SK-N-SH treated with all-trans-retinoic acid at 6 μM for 48 hours (cell line): ENCODE measurements around the gene EEFSEC.

Experiments used
- ARNTL ChIP-seq: fragments of 450-650 bp; formaldehyde crosslinking; IDR thresholded peaks from 2 replicates; pipeline ENCODE4 v1.5.0; 2020; ENCODE audit warnings: low read depth, mild to moderate bottlenecking, moderate library complexity, borderline replicate concordance
- CSRNP3 ChIP-seq: fragments of 250-450 bp; sonication (Bioruptor Pico); IDR thresholded peaks from 2 replicates; pipeline ENCODE4 v1.5.1; 2021; ENCODE audit warnings: mild to moderate bottlenecking, moderate library complexity
- ESRRG ChIP-seq: fragments of 250-450 bp; sonication (Bioruptor Pico); IDR thresholded peaks from 2 replicates; pipeline ENCODE4 v1.6.1; 2021; ENCODE audit warnings: mild to moderate bottlenecking
- GLIS3 ChIP-seq: fragments of 250-450 bp; sonication (Bioruptor Pico); IDR thresholded peaks from 2 replicates; pipeline ENCODE4 v1.5.0; 2020; ENCODE audit warnings: mild to moderate bottlenecking, moderate library complexity
- ISL1 ChIP-seq: fragments of 250-450 bp; sonication (Bioruptor Pico); IDR thresholded peaks from 2 replicates; pipeline ENCODE4 v2.1.2; 2022; ENCODE audit warnings: mild to moderate bottlenecking, moderate library complexity
- RARB ChIP-seq: fragments of 250-450 bp; sonication (Bioruptor Pico); IDR thresholded peaks from 2 replicates; pipeline ENCODE4 v1.8.0; 2021; ENCODE audit warnings: mild to moderate bottlenecking, moderate library complexity
- SNAI2 ChIP-seq: fragments of 250-450 bp; sonication (Bioruptor Pico); IDR thresholded peaks from 2 replicates; pipeline ENCODE4 v1.5.0; 2020; ENCODE audit warnings: mild to moderate bottlenecking, moderate library complexity
- TOX ChIP-seq: fragments of 250-450 bp; sonication (Bioruptor Pico); IDR thresholded peaks from 2 replicates; pipeline ENCODE4 v1.8.0; 2021; ENCODE audit warnings: mild to moderate bottlenecking, moderate library complexity, borderline replicate concordance
- ZFP30 ChIP-seq: fragments of 450-650 bp; formaldehyde crosslinking; IDR thresholded peaks from 2 replicates; pipeline ENCODE4 v1.5.0; 2022; ENCODE audit warnings: mild to moderate bottlenecking, moderate library complexity
- ZNF565 ChIP-seq: fragments of 450-650 bp; formaldehyde crosslinking; conservative IDR thresholded peaks from 2 replicates; pipeline ENCODE4 v1.5.0; 2020; ENCODE audit warnings: low read depth, mild to moderate bottlenecking, moderate library complexity
- ZNF70 ChIP-seq: fragments of 450-650 bp; formaldehyde crosslinking; IDR thresholded peaks from 2 replicates; pipeline ENCODE4 v1.5.0; 2020; ENCODE audit warnings: mild to moderate bottlenecking, moderate library complexity

DNA sequence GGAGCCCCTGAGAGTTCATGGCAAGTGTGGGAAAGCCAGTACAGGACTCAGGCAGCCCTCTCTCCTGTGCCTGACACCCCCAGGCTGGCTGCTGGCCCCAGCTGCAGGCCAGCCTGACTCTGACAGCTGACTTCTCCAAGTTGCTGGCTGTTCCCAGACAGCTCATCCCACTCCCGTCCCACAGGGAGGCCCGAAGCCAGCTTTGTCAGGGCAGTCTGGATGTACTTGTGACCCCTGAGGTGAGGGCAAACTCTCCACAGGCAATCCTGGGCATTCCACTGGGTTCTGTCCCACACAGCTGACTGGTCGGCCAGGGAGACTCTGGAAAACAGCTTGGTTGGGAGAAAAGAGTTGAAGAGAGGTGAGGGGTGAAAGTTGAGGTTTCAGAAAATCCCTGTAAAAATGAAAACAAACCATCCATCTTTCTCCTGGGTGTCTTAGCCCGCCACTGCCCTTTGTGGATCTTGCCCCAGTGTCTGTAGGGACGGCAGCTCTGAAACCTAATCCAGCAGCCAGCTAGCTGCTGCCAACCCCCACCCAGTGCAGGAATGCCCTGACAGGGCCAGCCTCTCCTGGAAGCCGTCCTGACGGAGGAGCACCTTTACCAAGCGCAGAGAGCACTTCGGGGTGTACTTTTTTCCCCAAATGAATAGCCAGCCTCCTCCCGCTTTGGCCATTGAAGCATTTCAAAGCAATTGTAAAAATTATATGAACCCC, 225.5 kb downstream of the EEFSEC start:
- TF ChIP-seq ISL1 (CRISPR knock-in tag) = no peak
- no peak for TF ChIP-seq ZNF70 (CRISPR knock-in tag)
- no peak for TF ChIP-seq RARB (CRISPR knock-in tag)
- no peak for TF ChIP-seq CSRNP3 (CRISPR knock-in tag)
- TF ChIP-seq ZNF565 (CRISPR knock-in tag) = no peak
- no peak for TF ChIP-seq ESRRG (CRISPR knock-in tag)
- no peak for TF ChIP-seq TOX (CRISPR knock-in tag)
- no peak for TF ChIP-seq ZFP30 (CRISPR knock-in tag)
- no peak for TF ChIP-seq SNAI2 (CRISPR knock-in tag)
- no peak for TF ChIP-seq ARNTL (CRISPR knock-in tag)
- no peak for TF ChIP-seq GLIS3 (CRISPR knock-in tag)
